Tibial nerve (tissue), 4 donors: ENCODE results near the gene ASB11.

Source experiments
- EP300 ChIP-seq, 2 donors: sonication (generic); formaldehyde crosslinking; IDR thresholded peaks; one replicate each; pipeline ENCODE4 v1.6.1; 2017; ENCODE audit warnings: antibody characterized with exemption in 2 of 2, mild to moderate bottlenecking in 1 of 2
- TF ChIP-seq, protein P1 (sequence below), 5 experiments: fragments of 200-600 bp in 3 of 5; fragments of 450-650 bp in 2 of 5; sonication (generic) in 3 of 5; IDR thresholded peaks; one replicate each; pipeline ENCODE4 v1.5.1; 2016 to 2019; ENCODE audit warnings: antibody characterized with exemption in 5 of 5, mild to moderate bottlenecking in 3 of 5, moderate library complexity in 2 of 5

DNA sequence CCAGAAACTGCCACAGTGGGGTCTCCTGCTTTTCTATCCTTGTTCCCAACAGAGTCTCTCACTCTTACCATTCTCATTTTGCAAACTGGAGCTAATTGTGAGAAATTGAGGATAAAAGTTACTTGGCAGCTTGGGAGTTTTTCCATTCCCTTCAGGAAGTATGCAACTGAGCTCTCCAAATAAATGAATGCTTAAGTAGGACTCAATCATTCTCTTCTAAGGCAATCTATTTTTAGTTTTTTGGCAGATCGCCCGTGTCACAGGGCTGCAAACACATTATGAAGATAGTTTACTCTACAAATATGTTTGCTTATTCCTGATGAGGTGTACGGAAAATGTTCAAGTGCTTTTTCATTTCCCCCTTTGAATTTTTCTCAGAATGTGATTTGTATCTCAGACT, 5.3 kb downstream of the ASB11 start:
- TF ChIP-seq EP300 (IDR thresholded peaks at IDR 0.05) = no peak
- TF ChIP-seq, protein P1, sequence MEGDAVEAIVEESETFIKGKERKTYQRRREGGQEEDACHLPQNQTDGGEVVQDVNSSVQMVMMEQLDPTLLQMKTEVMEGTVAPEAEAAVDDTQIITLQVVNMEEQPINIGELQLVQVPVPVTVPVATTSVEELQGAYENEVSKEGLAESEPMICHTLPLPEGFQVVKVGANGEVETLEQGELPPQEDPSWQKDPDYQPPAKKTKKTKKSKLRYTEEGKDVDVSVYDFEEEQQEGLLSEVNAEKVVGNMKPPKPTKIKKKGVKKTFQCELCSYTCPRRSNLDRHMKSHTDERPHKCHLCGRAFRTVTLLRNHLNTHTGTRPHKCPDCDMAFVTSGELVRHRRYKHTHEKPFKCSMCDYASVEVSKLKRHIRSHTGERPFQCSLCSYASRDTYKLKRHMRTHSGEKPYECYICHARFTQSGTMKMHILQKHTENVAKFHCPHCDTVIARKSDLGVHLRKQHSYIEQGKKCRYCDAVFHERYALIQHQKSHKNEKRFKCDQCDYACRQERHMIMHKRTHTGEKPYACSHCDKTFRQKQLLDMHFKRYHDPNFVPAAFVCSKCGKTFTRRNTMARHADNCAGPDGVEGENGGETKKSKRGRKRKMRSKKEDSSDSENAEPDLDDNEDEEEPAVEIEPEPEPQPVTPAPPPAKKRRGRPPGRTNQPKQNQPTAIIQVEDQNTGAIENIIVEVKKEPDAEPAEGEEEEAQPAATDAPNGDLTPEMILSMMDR (IDR thresholded peaks at IDR 0.05) = no peak
